ENCODE results near the gene CORO2B.

The CORO2B gene

DNA sequence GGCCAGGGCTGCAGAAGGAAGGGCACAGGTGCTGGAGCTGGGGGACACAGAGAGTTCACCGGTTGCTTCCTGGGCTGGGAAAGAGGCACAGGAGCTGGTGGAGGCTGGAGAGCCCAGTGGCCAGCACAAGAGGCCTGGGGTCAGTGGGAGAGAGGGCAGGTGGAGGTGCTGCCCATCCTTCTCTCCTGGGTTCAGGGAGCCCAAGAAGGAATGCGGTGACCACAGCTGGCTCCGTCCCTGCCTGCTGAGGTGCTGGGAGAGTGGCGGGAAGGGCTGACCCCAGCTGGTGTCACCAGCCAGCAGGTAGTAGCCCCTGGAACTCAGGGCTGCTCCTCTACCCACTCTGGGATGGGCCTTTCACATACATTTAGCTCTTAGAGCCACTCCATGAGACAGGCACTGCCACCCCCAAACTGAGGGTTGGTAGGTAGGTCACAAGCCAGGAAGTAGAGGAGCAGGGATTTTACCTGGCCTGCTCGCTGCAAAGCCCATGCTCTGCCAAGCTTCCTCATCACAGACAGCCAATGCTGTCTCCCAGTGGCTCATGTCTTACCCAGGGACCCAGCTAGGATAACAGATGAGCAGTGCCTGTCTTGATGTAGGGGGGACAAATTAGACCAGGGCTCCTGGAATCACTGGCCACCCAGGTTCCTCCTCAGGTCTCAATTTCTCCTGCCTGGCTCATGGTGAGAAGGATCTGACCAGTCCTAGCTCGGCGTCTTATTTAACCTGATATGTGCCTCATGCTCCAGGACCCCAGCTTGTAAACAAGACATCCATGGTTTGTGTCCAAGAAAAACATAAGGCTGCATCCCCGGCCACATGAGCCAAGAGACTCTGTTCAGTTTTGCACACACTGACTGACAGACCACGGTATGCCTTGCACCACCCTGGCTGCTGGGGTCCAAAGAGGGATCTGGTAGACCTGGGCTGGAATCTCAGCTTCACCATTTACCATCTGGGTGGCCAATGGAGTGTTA lies 119.2 kb downstream of the CORO2B start:
- TF ChIP-seq, protein P1, sequence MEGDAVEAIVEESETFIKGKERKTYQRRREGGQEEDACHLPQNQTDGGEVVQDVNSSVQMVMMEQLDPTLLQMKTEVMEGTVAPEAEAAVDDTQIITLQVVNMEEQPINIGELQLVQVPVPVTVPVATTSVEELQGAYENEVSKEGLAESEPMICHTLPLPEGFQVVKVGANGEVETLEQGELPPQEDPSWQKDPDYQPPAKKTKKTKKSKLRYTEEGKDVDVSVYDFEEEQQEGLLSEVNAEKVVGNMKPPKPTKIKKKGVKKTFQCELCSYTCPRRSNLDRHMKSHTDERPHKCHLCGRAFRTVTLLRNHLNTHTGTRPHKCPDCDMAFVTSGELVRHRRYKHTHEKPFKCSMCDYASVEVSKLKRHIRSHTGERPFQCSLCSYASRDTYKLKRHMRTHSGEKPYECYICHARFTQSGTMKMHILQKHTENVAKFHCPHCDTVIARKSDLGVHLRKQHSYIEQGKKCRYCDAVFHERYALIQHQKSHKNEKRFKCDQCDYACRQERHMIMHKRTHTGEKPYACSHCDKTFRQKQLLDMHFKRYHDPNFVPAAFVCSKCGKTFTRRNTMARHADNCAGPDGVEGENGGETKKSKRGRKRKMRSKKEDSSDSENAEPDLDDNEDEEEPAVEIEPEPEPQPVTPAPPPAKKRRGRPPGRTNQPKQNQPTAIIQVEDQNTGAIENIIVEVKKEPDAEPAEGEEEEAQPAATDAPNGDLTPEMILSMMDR (IDR thresholded peaks at IDR 0.05; ENCODE audit: control extremely low read depth, extremely low read depth, low read depth, missing control alignments): no peak
- ChIA-PET POLR2A (no interaction called here), CTCF (no interaction called here)
- DNase-seq (ENCODE audit: extremely low spot score): no peak

- ChIA-PET POLR2A (no interaction called here), CTCF (no interaction called here)
- no peak for DNase-seq (ENCODE audit: extremely low spot score)
- TF ChIP-seq, protein P1 (IDR thresholded peaks at IDR 0.05; ENCODE audit: control extremely low read depth, extremely low read depth, low read depth, missing control alignments): no peak
Measured at GRCh38 chr15:68698708-68699107, 119.9 kb downstream of the CORO2B start.

DNA sequence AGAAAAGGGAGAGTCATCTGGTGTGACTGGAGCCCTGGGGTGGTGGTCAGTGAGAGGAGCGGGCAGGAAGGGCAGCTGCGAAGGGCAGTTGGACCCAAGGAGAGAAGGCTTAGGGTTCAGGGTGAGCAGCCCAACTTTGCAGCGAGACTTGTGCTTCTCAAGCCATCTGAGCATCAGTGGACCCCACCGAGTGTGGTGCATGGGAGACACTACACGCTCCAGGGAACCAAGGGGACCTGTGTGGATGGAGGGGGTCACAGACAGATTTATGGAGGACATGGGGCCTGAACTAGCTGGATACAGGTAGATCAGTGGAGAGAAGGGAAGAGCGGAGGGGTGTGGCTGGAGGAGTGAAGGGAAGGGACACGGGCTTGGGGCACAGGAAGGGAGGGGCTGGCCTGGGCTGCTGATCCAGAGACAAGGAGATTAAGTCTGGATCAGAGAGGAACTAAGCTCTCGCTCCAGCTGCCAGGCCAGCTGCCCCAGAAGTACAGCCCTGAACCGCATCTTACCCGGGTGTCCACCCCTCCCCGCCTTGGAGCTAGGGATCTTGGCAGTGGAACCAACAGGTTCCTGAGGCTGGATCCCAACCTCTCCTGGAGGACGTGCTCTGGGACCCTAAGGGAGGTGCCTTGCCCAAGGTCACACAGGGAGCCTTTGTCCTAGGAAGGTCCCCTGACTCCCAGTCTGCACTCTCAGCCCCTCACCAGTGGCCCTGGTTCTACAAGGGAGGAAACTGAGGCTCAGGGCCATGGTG lies 120.5 kb downstream of the CORO2B start:
- ChIA-PET CTCF (no interaction called here), POLR2A (no interaction called here)
- DNase-seq (ENCODE audit: extremely low spot score): no peak
- TF ChIP-seq, protein P1 (IDR thresholded peaks at IDR 0.05; ENCODE audit: control extremely low read depth, extremely low read depth, low read depth, missing control alignments): no peak

- TF ChIP-seq, protein P1 (IDR thresholded peaks at IDR 0.05; ENCODE audit: control extremely low read depth, extremely low read depth, low read depth, missing control alignments): no peak
- no peak for DNase-seq (ENCODE audit: extremely low spot score)
- ChIA-PET CTCF (interaction anchor here (0.8 kb wide), 1 partner anchor 12 kb away, joined by 3 read pairs; no protein-coding TSS in a partner anchor), POLR2A (no interaction called here)
Measured at GRCh38 chr15:68699881-68700454, 121.2 kb downstream of the CORO2B start.

- CTCF ChIA-PET: interaction anchor here (0.8 to 6.9 kb wide), 2 partner anchors 11 to 26 kb away, joined by 3 to 33 read pairs; no protein-coding TSS in a partner anchor
- TF ChIP-seq, protein P1 (IDR thresholded peaks at IDR 0.05; ENCODE audit: control extremely low read depth, extremely low read depth, low read depth, missing control alignments): no peak
- no peak for DNase-seq (ENCODE audit: extremely low spot score)
- POLR2A ChIA-PET: no interaction called here
Measured at GRCh38 chr15:68700455-68701123, 121.8 kb downstream of the CORO2B start.

- ChIA-PET POLR2A (no interaction called here), CTCF (interaction anchor here (1.1 to 6.9 kb wide), 2 partner anchors 12 to 27 kb away, joined by 3 to 33 read pairs; no protein-coding TSS in a partner anchor)
- DNase-seq (ENCODE audit: extremely low spot score): no peak
- TF ChIP-seq, protein P1 (IDR thresholded peaks at IDR 0.05; ENCODE audit: control extremely low read depth, extremely low read depth, low read depth, missing control alignments): no peak
Measured at GRCh38 chr15:68701886-68702285, 123.1 kb downstream of the CORO2B start.

Data from GM10248 (cell line).